ENCODE results near the gene AIRE.

AIRE gene

DNA sequence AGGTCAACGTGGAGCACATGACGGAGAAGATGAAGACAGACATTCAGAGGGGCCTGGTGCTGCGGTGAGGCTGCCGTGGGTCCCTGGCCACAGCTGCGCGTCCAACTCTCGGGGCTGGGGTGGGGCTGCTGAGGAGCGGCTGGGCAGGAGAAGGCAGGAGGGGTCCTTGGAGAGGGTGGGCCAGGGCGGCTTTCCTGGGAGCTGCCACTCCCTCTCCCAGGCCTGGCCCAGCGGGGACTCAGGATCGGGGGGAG is 39.1 kb downstream of the AIRE start:
- H3K4me3 Mint-ChIP-seq, result no peak overlapping the region
- H3K27me3 Mint-ChIP-seq, result no peaks in the 10 kb centered on the region
- H3K36me3 Mint-ChIP-seq (ENCODE audit: low read depth), result peaks cover 100% of the 10 kb centered on the region
- intact Hi-C loops (cut with micrococcal nuclease), result no loop called here
- no peaks in the 10 kb centered on the region for H3K4me1 Mint-ChIP-seq (ENCODE audit: low read depth)
- H3K9me3 Mint-ChIP-seq, result no peaks in the 10 kb centered on the region
- H3K27ac Mint-ChIP-seq, result no peak overlapping the region

DNA sequence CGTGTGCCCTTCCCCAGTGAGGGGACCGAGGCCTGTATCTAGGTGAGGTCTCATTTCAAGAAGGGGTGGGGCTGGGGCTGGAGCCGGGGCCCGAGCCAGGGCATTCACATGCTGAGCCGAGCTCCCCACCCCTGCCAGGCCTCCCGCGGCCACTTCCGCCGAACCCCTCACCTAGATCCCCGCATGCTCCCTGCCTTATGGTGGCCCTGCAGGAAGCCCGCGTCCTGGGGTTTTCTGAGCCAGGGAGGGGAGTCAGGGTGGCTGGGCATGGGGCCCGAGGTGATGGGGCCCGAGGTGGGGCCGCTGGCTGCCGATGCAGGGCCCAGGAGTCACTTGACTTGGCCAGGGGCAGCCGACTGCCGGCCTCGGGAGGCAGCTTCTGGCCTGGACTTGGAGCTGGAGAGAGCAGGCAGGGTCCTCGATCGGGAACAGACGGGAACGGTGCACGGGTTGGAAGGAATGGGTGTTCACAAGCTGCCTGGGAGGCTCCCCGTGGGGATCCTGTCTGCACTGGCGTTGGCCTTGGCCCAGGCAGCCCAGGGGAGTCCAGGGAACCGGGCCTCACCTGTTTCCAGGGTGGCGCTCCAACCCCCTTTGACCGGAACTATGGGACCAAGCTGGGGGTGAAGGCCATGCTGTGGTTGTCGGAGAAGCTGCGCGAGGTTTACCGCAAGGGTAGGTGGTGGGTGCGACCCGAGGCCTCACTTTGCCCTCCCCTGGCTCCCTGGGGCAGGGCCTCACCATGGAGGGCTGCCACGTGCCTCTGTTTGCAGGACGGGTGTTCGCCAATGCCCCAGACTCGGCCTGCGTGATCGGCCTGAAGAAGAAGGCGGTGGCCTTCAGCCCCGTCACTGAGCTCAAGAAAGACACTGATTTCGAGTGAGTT is 40.0 kb downstream of the AIRE start:
- Mint-ChIP-seq H3K4me1 (ENCODE audit: low read depth) (no peaks in the 10 kb centered on the region), H3K27me3 (no peaks in the 10 kb centered on the region), H3K4me3 (no peak overlapping the region), H3K36me3 (ENCODE audit: low read depth) (peaks cover 99% of the 10 kb centered on the region), H3K9me3 (no peaks in the 10 kb centered on the region), H3K27ac (no peak overlapping the region)
- intact Hi-C loops (cut with micrococcal nuclease), result no loop called here

GRCh38 chr21:44326272-44326647 is 40.6 kb downstream of the AIRE start:
- peaks cover 99% of the 10 kb centered on the region for H3K36me3 Mint-ChIP-seq (ENCODE audit: low read depth)
- H3K9me3 Mint-ChIP-seq, result no peaks in the 10 kb centered on the region
- H3K4me3 Mint-ChIP-seq, result no peak overlapping the region
- H3K27me3 Mint-ChIP-seq, result no peaks in the 10 kb centered on the region
- H3K27ac Mint-ChIP-seq, result no peak overlapping the region
- intact Hi-C loops (cut with micrococcal nuclease), result no loop called here
- no peaks in the 10 kb centered on the region for H3K4me1 Mint-ChIP-seq (ENCODE audit: low read depth)

- H3K36me3 Mint-ChIP-seq (ENCODE audit: low read depth), result peaks cover 99% of the 10 kb centered on the region
- no peaks in the 10 kb centered on the region for H3K4me1 Mint-ChIP-seq (ENCODE audit: low read depth)
Measured at GRCh38 chr21:44326716-44327602, 41.3 kb downstream of the AIRE start.

DNA sequence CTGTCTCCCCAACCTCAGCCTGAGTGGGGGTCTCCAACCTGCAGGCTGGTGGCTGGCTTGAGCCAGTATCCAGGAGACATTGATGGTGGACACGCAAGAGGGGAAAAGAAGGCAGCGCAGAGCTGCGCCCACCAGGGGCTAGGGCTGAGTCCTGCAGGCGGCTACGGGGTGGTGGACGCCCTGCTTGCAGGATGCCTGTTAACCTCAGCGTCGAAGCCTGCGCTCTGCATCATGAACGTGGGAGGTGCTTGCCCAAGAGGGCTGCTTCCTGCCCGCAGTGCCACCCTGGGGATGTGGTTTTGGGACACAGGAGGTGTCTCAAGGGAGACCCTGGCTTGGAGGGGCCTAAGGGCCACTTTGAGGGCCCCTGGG is 41.9 kb downstream of the AIRE start:
- Mint-ChIP-seq H3K27ac (no peak overlapping the region), H3K9me3 (no peaks in the 10 kb centered on the region), H3K4me1 (ENCODE audit: low read depth) (no peaks in the 10 kb centered on the region), H3K36me3 (ENCODE audit: low read depth) (peaks cover 98% of the 10 kb centered on the region), H3K27me3 (no peaks in the 10 kb centered on the region), H3K4me3 (no peak overlapping the region)
- intact Hi-C loops (cut with micrococcal nuclease), result no loop called here

More at GRCh38 chr21:44326716-44327602, 41.3 kb downstream of the AIRE start:
- no peak overlapping the region for H3K4me3 Mint-ChIP-seq
- no peaks in the 10 kb centered on the region for H3K9me3 Mint-ChIP-seq
- no peak overlapping the region for H3K27ac Mint-ChIP-seq
- H3K27me3 Mint-ChIP-seq, result no peaks in the 10 kb centered on the region
- intact Hi-C loops (cut with micrococcal nuclease), result no loop called here

- Mint-ChIP-seq H3K36me3 (ENCODE audit: low read depth) (peaks cover 98% of the 10 kb centered on the region), H3K27ac (peak overlapping the region; percentile 33), H3K4me1 (ENCODE audit: low read depth) (no peaks in the 10 kb centered on the region), H3K4me3 (no peak overlapping the region), H3K27me3 (no peaks in the 10 kb centered on the region), H3K9me3 (no peaks in the 10 kb centered on the region)
- intact Hi-C loops (cut with micrococcal nuclease), result no loop called here
Measured at GRCh38 chr21:44328242-44328895, 42.7 kb downstream of the AIRE start.

DNA sequence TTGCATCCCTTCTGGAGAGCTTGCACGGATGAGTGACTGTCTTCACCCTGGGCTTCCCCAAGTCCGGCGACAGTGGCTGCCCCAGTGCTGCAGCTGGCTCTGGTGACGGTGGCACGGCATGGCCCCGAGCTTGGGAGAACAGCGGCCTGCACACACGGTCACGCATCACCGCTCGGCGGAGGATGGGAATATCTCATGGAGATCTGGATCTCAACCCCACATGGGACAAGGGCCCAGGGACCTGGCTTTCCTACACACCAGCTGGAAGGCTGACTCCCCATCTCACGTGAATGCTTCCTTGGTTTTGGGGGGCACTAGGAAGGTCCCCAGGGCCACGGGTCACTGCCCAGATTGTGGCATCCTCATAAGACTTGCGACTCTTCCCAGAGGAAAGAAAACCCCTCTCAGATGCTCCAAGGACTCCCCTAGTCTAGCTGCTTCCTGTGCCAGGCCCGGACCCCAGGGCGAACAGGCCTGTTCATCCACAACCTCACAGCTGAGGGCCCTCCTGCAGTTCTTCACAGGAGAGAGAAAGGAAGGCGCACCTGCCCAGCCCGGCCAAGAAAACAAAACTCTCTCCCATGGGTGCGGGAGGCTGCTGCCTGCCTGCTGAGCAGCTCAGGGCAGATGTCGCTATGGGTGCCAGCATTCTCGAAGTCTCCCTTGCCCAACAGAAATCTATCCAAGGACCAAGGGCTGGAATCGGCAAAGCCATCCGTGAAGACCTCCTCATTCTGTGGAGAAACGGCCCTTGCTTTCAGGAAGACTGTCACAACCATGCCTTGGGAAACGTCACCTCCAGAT is 43.6 kb downstream of the AIRE start:
- Mint-ChIP-seq H3K9me3 (no peaks in the 10 kb centered on the region), H3K4me3 (no peak overlapping the region), H3K4me1 (ENCODE audit: low read depth) (no peaks in the 10 kb centered on the region), H3K27ac (no peak overlapping the region), H3K27me3 (no peaks in the 10 kb centered on the region), H3K36me3 (ENCODE audit: low read depth) (peaks cover 96% of the 10 kb centered on the region)
- intact Hi-C loops (cut with micrococcal nuclease), result no loop called here

DNA sequence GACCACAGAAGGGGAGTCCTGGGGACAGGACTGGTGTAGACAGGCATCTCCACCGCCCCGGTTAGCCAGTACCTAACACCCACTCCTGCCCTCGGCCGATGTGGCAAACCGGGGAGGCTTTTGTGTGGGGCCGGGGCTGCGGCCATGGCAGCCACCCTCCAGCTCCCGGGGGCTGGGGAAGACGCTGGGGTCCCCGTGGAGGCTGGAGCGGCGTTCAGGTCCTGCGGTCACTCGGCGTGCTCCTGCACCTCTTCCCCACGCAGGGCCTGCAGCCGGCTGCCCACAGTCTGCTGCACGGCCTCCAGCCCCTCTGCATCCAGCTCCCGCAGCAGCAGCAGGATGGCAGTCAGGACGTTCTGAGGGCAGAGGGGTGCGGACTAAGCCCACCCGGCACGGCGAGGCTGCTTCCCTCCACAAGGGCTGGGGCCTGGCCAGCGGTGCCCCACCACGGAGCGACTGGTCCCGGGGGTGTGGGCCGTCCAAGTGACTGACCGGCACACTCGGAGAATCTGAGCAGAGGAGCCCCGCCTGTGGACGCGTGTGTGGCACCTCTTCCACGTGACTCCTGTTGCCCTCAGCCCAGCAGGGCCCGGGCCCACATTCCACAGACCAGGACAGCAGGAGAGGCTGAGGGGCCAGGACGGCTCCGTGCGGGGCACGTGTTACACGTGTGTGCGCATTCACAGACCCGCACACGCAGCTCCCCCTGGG is 44.5 kb downstream of the AIRE start:
- peaks cover 96% of the 10 kb centered on the region for H3K36me3 Mint-ChIP-seq (ENCODE audit: low read depth)
- H3K9me3 Mint-ChIP-seq, result no peaks in the 10 kb centered on the region
- H3K27me3 Mint-ChIP-seq, result no peaks in the 10 kb centered on the region
- no peaks in the 10 kb centered on the region for H3K4me1 Mint-ChIP-seq (ENCODE audit: low read depth)
- H3K4me3 Mint-ChIP-seq, result no peak overlapping the region
- intact Hi-C loops (cut with micrococcal nuclease), result loop anchor here (10.0 kb wide), 1 partner anchor 65 kb away; no protein-coding TSS in a partner anchor
- H3K27ac Mint-ChIP-seq, result no peak overlapping the region

DNA sequence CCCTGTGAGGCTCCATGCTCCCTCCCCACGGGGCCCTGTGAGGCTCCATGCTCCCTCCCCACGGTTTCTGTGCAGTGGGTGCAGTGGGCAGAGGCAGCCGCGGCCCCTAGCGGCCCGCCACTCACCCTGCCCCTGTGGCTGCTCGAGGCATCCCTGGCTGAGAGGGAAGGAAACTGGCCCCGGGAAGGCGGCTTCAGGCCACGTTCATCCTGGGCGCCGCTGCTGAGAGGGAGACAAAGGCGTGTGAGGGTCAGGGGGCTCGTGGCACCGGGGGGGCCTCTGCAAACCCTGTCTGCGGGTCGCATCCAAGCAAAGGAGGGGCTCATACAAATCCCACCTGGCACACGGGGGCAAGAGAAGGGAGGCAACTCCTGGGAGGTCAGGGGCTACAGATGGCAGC is 45.0 kb downstream of the AIRE start:
- Mint-ChIP-seq H3K36me3 (ENCODE audit: low read depth) (peaks cover 96% of the 10 kb centered on the region), H3K27me3 (no peaks in the 10 kb centered on the region), H3K27ac (no peak overlapping the region), H3K9me3 (no peaks in the 10 kb centered on the region), H3K4me1 (ENCODE audit: low read depth) (no peaks in the 10 kb centered on the region), H3K4me3 (no peak overlapping the region)
- intact Hi-C loops (cut with micrococcal nuclease), result loop anchor here (10.0 kb wide), 1 partner anchor 64 kb away; no protein-coding TSS in a partner anchor

- no peak overlapping the region for H3K4me3 Mint-ChIP-seq
- H3K4me1 Mint-ChIP-seq (ENCODE audit: low read depth), result no peaks in the 10 kb centered on the region
- no peaks in the 10 kb centered on the region for H3K27me3 Mint-ChIP-seq
- H3K9me3 Mint-ChIP-seq, result no peaks in the 10 kb centered on the region
- no peak overlapping the region for H3K27ac Mint-ChIP-seq
- intact Hi-C loops (cut with micrococcal nuclease), result loop anchor here (10.0 kb wide), 1 partner anchor 64 kb away; no protein-coding TSS in a partner anchor
- H3K36me3 Mint-ChIP-seq (ENCODE audit: low read depth), result peaks cover 95% of the 10 kb centered on the region
Measured at GRCh38 chr21:44331209-44331608, 45.5 kb downstream of the AIRE start.

- no peaks in the 10 kb centered on the region for H3K27me3 Mint-ChIP-seq
- H3K4me1 Mint-ChIP-seq (ENCODE audit: low read depth), result no peaks in the 10 kb centered on the region
- no peaks in the 10 kb centered on the region for H3K9me3 Mint-ChIP-seq
- intact Hi-C loops (cut with micrococcal nuclease), result loop anchor here (10.0 kb wide), 1 partner anchor 63 kb away; no protein-coding TSS in a partner anchor
- no peak overlapping the region for H3K4me3 Mint-ChIP-seq
- peaks cover 95% of the 10 kb centered on the region for H3K36me3 Mint-ChIP-seq (ENCODE audit: low read depth)
- H3K27ac Mint-ChIP-seq, result no peak overlapping the region
Measured at GRCh38 chr21:44331650-44332307, 46.1 kb downstream of the AIRE start.

DNA sequence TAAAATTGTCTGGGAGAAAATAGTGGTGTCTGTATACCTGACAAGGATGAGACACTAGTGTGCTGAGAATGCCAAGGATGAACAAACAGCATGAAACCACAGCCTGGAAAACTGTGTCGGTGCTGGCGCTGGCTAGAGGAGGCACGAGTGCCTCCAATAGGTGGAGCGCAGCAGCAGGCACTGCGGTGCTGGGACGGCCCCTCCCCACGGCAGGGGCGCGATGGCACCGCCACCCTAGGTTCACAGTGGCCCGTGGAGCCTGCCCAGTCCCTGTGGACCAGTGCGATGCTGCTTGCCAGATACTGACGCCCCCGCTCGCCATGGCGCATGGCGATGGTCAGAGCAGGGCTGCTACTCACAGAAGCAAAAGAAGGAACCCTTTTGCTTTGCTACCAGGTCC is 46.7 kb downstream of the AIRE start:
- Mint-ChIP-seq H3K4me1 (ENCODE audit: low read depth) (no peaks in the 10 kb centered on the region), H3K9me3 (no peaks in the 10 kb centered on the region), H3K27me3 (no peaks in the 10 kb centered on the region), H3K4me3 (no peak overlapping the region), H3K27ac (no peak overlapping the region), H3K36me3 (ENCODE audit: low read depth) (peaks cover 95% of the 10 kb centered on the region)
- intact Hi-C loops (cut with micrococcal nuclease), result loop anchor here (10.0 kb wide), 1 partner anchor 62 kb away; no protein-coding TSS in a partner anchor
